Epithelial cell of esophagus (primary cell): ENCODE measurements around the gene EIF3CL.
"Not testable (repeated sequence)": the region's sequence is repeated elsewhere in the genome, so short reads cannot be mapped to it uniquely, and the experiment has no call there.

ENCODE experiments used
- DNase-seq: peaks from one replicate; pipeline ENCODE4 v3.0.0; 2010; ENCODE audit warnings: low read depth
- H3K4me3 ChIP-seq: 2 replicates; pipeline ENCODE4 v1.5.1; 2011; ENCODE audit warnings: mild to moderate bottlenecking, low read length, control low read depth

Gene EIF3CL

DNA sequence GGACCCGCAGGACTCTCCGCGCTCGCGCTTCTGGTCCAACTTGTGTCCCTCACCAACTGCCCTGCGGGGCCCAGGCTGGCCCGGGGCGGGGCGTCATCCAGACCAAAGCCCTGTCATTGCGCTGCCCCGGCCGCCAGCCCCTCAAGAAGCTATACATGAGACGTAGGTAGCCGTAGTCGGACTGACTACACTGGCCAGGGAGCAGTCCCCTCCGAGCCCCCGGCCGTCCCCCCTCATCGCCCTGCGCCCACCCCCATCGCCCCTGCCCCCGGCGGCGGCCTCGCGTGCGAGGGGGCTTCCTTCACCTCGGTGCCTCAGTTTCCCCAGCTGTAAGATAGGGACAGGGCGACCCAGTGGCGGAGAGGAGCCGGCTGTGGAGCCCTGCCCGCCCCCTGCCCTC is 35.7 kb downstream of the EIF3CL start:
- DNase-seq, H3K4me3 ChIP-seq: not testable (repeated sequence)

DNA sequence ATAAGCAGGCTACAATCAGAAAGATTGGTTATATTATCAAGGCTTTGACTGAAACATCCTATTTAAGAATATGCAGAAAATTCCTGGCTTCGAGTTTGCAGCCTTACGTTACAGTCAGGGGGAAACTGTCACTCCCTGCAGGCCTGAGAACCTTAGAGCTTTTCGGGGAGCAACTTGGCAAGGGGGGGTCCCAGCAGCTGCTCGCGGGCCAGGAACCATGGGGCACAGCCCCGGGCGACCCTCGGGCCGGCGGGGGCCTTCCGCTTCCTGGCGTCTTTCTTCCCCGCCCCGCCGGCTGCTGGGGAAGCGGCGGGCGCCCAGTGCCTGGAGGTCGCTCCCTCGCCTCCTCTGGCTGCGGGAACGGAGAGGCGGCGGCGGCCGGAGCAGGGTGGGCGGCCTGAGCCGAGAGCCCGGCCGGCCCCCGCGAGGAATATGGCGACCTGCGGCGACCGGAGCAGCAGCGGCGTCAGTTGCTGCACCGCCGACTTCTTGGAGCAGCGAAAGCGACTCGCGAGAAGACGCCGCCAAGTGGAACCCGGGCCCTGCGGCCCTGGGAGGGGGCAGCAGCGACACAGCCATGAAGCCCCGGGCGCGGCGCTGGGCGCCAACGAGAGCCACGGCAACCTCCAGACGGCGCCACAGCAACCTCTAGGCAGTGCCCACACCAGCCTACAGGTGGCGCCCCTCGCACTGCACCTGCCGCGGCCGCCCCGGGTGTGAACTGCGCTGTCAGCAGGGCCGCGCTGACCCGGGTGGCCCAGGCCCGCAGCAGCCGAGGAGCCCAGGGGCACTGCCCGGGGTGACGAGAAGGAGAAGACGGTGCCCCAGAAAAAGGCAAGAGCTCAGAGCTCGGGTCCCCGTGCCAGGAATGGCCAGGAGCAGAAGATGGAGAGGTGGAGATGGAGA is 39.1 kb downstream of the EIF3CL start:
- not testable (repeated sequence) for DNase-seq, H3K4me3 ChIP-seq

GRCh38 chr16:28363408-28363807 is 40.2 kb downstream of the EIF3CL start, which contains the start of gene NPIPB6:
Gene NPIPB6, minus strand, starts transcription at chr16:28363508. Its CDS starts 686 bp downstream, at chr16:28362822.
- H3K4me3 ChIP-seq, DNase-seq: not testable (repeated sequence)

DNA sequence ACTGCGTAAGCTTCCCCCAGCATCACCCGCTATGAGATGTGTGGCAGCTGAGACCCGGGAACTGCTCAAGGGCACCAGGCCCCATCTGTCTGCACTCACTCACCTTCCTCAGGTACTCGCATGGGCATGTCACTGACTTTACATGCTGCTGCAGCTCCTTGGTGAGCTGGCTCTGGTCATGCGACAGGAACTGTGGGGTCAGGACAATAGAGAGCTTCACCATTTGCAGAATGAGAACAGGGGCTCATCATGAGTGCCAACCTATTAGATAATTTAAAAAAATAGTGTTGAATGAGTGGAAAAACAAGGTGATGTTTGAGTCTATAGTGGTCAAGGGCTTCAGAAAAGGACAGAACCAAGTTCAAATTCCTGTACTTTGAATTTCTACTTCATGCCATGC is 41.0 kb downstream of the EIF3CL start:
- H3K4me3 ChIP-seq = not testable (repeated sequence)
- peak; percentile 43 for DNase-seq

GRCh38 chr16:28338230-28338629 is 65.4 kb downstream of the EIF3CL start:
- H3K4me3 ChIP-seq, DNase-seq: not testable (repeated sequence)

- peak; percentile 65 for DNase-seq
- H3K4me3 ChIP-seq = not testable (repeated sequence)
Measured at GRCh38 chr16:28336940-28337710, 66.5 kb downstream of the EIF3CL start.

GRCh38 chr16:28335678-28336077 is 68.0 kb downstream of the EIF3CL start:
- DNase-seq = not testable (repeated sequence)

DNA sequence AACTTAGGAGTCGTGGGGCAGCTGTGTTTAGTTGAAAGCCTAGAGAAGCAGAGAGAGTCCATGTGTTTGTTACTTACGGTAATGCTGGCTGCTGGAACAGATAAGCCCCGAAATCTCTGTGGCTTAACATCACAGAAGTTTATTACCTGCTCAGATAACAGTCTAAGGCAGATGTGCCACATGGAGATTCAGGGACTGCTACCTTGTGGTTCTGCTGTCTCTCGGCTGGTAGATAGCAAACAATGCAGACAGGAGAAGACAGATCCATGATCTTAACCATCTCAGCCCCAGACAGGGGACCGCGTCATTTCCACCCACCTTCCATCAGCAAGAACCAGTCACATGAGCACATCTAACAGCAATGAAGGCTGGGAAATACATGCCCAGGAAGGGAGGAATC is 71.0 kb downstream of the EIF3CL start:
- DNase-seq, H3K4me3 ChIP-seq: not testable (repeated sequence)

More at GRCh38 chr16:28335678-28336077, 68.0 kb downstream of the EIF3CL start:
- H3K4me3 ChIP-seq = not testable (repeated sequence)

GRCh38 chr16:28330981-28331380 is 72.7 kb downstream of the EIF3CL start:
- not testable (repeated sequence) for DNase-seq, H3K4me3 ChIP-seq

DNA sequence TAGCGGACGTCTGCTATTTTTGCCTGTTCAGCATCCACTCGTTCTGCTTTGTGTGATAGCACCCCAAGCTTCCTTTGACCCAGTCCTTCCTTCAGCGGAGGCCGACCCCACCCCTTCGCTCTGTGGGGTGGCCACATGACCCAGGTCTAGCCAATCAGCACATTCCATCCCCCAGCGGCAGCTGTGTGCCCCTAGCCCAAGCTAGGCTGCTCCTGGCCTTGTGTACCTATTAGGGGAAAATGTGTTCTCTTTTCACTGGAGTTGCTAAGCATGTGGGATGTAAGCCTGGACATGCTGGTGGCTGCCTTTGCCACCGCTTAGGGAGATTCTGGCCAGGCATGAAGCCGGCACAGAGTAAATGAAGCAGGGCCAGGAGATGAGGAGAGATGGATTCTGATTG is 73.4 kb downstream of the EIF3CL start:
- peak; percentile 24 for DNase-seq
- H3K4me3 ChIP-seq = not testable (repeated sequence)
